ENCODE measurements around the gene SLC35B4.

Gene SLC35B4, protein sequence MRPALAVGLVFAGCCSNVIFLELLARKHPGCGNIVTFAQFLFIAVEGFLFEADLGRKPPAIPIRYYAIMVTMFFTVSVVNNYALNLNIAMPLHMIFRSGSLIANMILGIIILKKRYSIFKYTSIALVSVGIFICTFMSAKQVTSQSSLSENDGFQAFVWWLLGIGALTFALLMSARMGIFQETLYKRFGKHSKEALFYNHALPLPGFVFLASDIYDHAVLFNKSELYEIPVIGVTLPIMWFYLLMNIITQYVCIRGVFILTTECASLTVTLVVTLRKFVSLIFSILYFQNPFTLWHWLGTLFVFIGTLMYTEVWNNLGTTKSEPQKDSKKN

DNA sequence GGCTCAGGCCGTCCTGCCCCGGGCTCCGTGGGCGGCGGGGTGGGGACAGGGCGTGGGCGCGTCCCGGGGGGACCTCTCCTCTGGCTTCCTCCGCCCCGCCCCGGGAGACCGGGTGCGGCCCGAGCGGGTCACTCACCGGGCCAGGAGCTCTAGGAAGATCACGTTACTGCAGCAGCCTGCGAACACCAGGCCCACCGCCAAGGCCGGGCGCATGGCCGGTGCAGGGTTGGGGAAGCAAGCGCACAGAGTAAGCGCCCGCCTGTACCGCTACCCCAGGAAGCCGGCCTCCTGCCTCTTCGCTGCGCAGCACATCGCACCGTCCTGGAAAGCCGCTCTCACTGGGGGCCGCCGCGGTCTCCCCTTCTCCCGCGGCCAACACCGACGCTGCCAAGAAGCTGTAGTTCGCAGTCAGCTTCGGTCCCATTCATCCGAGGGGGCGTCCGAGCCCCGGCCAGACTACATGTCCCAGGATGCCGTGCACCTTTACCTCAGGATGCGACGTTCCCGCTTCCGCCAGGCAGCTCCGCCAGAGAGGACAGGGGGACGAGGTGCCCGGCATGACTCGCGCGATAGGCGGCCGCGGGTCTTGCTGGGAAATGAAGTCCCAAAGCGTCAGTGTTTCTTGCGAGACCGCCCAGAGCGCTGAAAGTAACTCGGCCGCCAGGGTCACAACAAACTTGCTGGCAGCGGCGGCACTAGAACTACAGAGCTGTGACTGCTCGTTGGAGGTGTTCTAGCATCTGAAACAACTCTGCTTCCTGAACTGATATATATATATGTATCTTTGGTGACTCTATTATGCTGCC lies at the start of gene SLC35B4:
Gene SLC35B4, minus strand, starts transcription at position 392 of the 806 bp plus-strand sequence. Its CDS starts 179 bp downstream, at position 213.
- peak; percentile 96 for DNase-seq

- DNase-seq, result no peak
These were observed 49.8 kb upstream of the SLC35B4 start for GRCh38 chr7:134366481-134366880.

DNA sequence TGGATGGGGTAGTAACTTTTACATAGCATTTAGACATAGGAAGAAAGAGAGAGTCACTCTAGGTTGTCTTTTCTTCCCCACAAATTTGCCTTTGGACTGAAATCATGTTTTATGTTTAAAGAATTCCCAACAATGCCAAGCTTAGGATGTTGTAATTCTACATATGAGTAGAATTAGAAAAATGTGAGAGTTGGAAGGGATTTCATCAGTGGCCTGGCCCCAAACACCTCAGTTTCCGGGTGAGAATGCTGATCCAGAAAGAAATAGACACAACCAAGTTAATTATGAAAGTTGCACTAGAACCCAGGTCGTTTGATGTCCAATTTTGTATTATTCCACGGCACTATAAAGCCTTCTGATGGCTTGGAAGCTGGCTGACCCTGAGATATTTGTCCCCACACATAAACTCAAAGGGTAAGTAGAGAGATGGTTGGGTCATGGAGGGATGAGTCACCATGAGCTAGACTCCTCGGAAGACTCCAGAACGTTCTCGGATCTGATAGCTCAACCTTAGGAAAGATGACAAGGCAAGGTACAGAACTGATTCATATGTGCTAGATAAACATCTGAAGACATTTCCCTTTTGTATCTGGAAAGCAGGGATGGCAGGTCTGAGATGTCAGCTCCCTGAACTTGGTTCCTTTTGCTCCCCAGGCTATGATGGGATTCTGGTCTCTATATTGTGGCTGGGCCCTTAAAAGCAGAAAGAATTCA lies 48.8 kb upstream of the SLC35B4 start:
- no peak for DNase-seq

- no peak for DNase-seq
These were observed 47.9 kb upstream of the SLC35B4 start for GRCh38 chr7:134364619-134365037.

DNA sequence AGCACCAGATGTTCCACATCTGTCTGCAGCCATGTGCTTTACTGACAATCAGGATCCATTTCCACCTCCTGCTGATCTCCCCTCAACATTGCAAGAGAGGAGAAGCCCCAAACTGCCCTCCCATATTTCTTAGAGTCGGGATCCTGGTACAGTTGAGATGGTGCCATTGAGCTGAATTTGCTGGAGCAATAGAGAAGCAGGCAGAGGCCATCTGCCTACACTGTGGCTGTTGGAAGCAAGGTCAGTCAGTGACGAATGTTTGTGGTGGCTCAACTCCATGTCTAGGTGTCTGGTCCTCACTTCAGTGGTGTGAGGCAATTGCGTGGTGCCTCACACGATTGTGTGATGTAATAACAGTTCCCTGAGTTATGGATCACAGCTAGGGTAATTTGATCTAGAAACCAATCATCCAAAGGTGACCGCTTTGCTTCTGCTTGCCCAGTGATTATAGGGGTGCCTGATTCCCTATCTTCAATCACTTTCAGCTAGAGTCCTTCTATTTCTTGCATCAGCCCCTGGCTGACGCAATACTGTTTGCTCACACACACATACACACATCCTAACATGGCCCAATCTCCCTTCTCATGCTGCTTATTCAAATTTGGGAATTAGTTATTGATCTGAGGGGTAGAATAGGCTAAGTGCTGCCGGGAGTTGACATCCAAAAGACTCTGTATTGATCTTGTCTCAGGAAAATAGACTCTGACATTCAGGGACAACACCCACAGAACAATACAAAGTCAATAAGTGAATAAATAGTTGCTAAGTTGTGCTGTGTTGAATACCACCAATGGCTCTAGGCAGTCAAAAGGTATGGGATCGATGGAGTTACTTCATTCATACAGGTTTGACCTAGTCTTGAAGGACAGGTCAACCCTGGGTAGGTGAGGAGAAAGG lies 46.1 kb upstream of the SLC35B4 start:
- peak; percentile 64 for DNase-seq

- no peak for DNase-seq
These were observed 43.2 kb upstream of the SLC35B4 start for GRCh38 chr7:134359787-134360432.

DNA sequence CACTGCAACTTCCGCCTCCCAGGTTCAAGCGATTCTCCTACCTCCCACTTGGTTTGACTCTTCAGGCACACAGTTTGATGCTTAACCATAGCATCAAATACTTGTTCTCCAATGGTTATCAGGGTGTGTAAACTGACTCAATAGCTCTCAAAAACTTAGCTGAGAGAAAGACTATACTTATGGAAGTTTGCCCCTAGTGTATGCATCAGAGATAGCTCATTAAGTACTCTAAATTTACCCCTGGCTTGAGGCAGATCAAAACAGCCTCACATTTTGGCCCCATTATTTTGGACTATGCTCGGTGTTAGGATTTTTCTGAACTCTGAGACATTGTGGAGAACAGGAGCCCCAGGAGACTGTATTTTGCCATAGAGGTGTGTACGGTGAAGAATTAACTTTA lies 40.8 kb upstream of the SLC35B4 start:
- no peak for DNase-seq

DNA sequence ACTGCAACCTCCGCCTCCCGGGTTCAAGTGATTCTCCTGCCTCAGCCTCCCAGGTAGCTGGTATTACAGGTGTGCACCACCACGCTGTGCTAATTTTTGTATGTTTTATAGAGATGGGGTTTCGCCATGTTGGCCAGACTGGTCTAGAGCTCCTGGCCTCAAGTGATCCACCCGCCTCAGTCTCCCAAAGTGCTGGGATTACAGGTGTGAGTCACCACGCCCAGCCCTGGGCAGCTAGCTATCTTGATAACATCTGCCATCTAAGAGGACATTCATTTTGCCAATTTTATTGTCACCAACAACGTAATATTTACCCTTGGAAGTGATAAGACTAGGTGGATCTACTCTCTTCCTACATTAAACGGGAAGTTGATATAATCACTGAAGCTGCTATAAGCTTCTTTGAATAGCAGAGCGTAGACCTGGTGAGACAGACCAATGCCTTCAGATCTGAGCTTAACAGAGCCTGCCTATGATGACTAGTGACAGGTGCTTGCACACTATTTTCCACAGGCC lies 39.7 kb upstream of the SLC35B4 start:
- DNase-seq, result no peak

DNA sequence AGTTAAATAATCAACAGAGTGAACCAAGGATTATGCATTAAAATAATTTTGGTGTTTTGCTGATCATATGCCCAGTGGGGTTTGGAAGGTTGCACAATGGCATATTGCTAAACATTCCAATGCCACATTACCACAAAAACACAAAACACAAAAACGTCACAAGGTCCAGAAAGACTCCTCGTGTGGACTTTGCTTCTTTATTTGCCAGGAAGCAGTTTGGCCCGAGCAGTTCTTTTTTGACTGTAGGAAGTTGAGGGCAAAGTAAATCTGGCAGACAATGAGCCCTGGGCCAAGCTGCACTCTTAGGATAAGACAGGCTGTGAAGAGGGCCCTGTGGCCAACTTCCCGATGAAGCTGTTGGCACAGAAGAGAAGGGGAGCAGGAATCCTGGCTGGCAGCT lies 39.2 kb upstream of the SLC35B4 start:
- DNase-seq, result peak; percentile 86

- no peak for DNase-seq
These were observed 38.3 kb upstream of the SLC35B4 start for GRCh38 chr7:134355004-134355525.

DNA sequence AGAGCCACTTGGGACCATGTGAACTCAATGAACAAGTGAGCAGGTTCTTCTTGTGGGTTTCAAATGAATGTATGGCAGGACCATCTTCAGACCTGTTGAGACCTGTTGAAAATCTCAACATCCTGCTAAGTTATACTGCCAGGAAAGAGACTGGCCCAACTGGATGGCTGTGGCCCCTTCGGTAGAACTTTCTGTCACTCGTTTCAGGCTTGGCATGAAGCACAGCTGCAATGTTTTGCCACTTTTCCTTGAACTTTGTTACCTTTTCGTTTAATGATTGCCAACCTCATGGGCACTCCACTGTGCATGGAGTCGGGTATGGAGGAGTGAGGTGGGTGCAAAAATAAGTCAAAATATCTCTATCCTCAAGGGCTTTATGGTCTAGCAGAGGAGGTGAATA lies 36.7 kb upstream of the SLC35B4 start:
- no peak for DNase-seq

DNA sequence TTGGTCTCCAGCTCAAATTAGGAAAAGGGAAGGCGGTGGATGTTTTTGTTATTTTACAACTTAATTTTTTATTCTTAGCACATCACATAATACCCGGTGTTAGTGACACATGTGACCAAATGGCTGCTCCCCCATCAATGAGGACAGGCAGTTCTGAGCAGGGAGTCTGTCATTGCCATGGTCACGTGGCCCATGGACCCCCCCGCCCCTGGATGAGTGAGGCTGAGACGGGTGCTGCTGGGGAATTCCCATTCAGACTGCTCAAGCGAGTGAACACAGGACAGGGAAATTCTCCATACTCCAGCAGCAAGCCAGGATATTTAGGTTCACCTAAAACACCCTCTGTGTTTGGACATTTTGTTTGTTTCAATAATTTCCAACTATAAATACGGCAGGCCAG lies 34.7 kb upstream of the SLC35B4 start:
- DNase-seq, result no peak

DNA sequence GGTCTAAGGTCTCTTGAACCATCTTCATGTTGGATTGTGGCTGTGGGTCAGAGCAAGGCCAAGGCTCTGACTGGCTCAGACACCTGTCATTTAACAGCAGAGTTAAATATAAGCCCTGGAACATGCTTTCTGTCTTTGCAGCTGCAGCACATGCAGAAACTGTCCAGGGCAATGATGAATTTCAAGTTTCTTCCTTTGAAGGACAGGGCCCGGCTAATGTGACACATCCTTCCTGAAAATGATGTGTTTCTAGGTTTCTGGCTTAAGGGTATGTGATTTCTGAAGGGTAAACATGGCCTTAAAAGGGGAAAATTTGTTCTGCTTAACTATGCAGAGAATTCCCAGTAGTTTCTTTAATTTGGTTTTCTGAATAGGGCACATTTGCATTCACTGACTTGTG lies 34.0 kb upstream of the SLC35B4 start:
- DNase-seq, result no peak

GRCh38 chr7:134347567-134347966 lies 30.8 kb upstream of the SLC35B4 start:
- DNase-seq, result no peak

- DNase-seq, result no peak
These were observed 27.1 kb upstream of the SLC35B4 start for GRCh38 chr7:134343796-134344195.

DNA sequence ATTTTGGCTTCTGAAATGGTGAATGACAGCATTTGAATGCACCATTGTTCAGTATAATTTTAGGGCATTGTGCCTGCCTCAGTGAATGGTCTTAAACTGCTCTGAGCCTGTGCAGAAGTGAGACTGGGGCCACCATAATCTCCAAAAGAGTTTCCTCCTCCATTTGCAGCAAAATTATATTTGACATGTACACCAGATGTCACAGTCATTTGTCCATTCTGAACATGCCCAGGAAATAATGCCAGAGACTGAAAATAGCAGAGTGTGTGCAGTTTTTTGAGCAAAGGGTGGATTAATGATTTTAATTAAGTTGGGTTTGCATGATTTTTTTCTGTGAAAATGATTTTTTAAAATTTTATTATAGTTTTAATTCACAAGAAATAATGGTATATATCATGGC lies 26.4 kb upstream of the SLC35B4 start:
- no peak for DNase-seq

DNA sequence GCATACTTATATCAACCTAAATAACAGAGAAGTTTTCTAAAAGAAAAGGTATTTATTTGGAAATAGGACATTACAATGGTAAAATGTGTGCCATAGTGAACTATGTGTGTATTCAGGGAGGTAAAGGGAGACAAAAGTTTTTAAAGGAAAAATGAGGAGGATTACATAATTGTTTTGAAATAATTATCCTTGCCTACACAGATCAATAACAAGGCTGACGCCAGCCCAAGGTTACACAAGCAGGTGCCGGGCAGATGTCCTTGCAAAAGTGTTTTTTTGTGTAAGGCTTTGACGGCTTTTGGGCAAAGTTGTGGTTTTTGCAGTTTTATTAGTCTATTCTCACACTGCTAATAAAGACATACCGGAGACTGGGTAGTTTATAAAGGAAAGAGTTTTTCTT lies 22.7 kb upstream of the SLC35B4 start:
- DNase-seq, result no peak

DNA sequence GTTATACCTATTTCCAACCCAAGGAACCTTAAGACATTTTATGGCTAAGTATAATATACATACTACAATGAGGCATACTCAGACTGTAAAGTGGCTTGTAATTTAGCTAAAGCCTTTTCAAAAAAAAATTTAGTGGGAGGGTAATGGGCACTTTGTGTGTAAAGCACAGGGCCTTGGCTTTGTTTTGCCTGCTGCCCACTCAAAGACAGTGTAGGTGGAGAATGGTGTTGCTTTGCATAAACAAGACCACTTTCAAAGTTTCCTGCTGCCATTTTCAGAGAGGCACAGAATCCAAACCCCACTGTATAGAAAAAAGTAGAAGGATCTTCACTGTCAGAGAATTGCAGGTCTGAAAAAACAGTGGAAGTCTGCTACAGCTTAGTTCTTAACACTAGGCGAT lies 21.2 kb upstream of the SLC35B4 start:
- DNase-seq, result no peak

DNA sequence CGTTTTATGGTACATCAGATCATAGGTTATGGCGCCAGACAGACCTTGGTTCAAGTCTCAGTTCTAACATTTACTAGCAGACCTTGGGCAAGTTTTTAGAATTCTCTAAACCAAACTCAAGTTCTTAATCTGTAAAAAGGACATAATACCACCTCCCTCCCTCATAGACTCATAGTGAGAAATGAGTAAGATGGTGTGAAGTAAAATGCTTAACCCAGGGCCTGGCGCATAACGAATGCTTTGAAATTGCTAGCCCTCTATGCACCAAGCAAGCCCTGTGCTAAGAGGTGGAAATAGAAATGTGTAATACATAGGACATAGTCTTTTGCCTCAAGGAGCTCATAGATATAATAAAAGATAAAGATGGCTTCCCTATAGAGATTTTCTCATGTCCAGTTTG lies 17.7 kb upstream of the SLC35B4 start:
- no peak for DNase-seq

GRCh38 chr7:134333943-134334342 lies 17.2 kb upstream of the SLC35B4 start:
- DNase-seq, result no peak

GRCh38 chr7:134332892-134333291 lies 16.2 kb upstream of the SLC35B4 start:
- no peak for DNase-seq

DNA sequence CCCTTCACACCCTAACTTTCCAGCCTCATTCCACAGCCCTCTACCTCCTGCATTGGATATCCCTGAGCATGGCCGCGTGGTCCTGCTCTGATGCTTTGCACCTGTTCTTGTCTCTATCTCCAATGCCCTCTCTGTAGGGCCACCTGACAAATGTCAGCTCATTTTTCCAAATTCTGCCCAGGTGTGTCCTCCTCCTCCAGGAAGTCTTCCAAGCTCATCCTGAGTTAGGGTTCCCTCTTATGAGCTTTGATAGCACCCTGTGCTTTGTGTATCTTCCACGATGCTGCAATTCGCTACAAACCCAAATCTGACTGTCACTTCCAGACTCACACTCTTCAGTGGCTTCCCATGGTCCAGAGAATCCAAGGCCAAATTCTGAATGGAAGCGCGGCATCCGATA lies 14.7 kb upstream of the SLC35B4 start:
- DNase-seq, result no peak
